ENCODE results near the gene PRKN. TPM values are rescaled to one million over a fixed set of nuclear protein-coding genes. Genes with fewer than 3 reads are reported as not detected.

PRKN gene
- total and polyA plus RNA-seq, 9 of the 15 experiments (the other 6 are each of a cell fraction or from before 2014, with no cell fraction given) = 0.03 to 0.96 (median 0.15) TPM; not detected in 2

- no peaks in the 10 kb centered on the region for H3K9me3 ChIP-seq (replicated peaks; ENCODE audit: control insufficient read depth, insufficient read depth, low read depth, low read length)
- TF ChIP-seq MYC (IDR thresholded peaks at IDR 0.05; ENCODE audit: low read depth, low read length) (no peak), MYC (CRISPR knock-in tag; IDR thresholded peaks at IDR 0.05; ENCODE audit: borderline replicate concordance, low read depth) (no peak), ID3 (CRISPR knock-in tag; IDR thresholded peaks at IDR 0.05) (no peak), ID3 (tag; IDR thresholded peaks at IDR 0.05) (no peak), ZNF436 (CRISPR knock-in tag; IDR thresholded peaks at IDR 0.05) (no peak)
- BruUV-seq (replicated peaks) = no TSS peak
- no peak for ATAC-seq
- no peak overlapping the region for H3K9ac ChIP-seq (ENCODE audit: insufficient read depth in 1 of 2, low read depth in 2 of 2, low read length in 2 of 2)
- no peak for DNase-seq (ENCODE audit: extremely low read depth in 1 of 4, low spot score in 3 of 4)
- ChIA-PET POLR2A (no interaction called here), CTCF (ENCODE audit: low intra/inter-chr PET ratio) (no interaction called here)
- no peaks in the 10 kb centered on the region for H3K4me1 ChIP-seq (replicated peaks in 1 of 2; ENCODE audit: control insufficient read depth in 2 of 2, insufficient read depth in 2 of 2, low read length in 2 of 2)
- no peaks in the 10 kb centered on the region for H4K20me1 ChIP-seq (replicated peaks; ENCODE audit: control insufficient read depth, insufficient read depth, low read length)
- no peak for FAIRE-seq
- H3K9me1 ChIP-seq (ENCODE audit: control insufficient read depth, insufficient read depth, low read length) = no peaks in the 10 kb centered on the region
- no peak overlapping the region for H3K27ac ChIP-seq (ENCODE audit: extremely low read depth, low read depth, low read length)
- peaks cover 0 to 5% of the 10 kb centered on the region in 2 experiments; a peak in 2 of 5 replicates for H3K27me3 ChIP-seq (ENCODE audit: control insufficient read depth in 2 of 2, insufficient read depth in 2 of 2, low read length in 2 of 2)
- 0% methylated on average over 3 of the region's 3 CpGs for WGBS (ENCODE audit: insufficient coverage, low coverage, missing lambda C conversion rate)
- no peak overlapping the region for H3K4me3 ChIP-seq
- in situ Hi-C loops (cut with MboI) (no loop called here), intact Hi-C loops (cut with micrococcal nuclease) (no loop called here)
- H3K79me2 ChIP-seq (ENCODE audit: control insufficient read depth, insufficient read depth, low read length) = no peaks in the 10 kb centered on the region
- H3K4me2 ChIP-seq (ENCODE audit: insufficient read depth, low read length) = no peak overlapping the region
- no peak overlapping the region for H2AFZ ChIP-seq (ENCODE audit: low read depth, low read length)
- H3K36me3 ChIP-seq (ENCODE audit: control insufficient read depth, insufficient read depth, low read length) = no peaks in the 10 kb centered on the region
Observed at GRCh38 chr6:161847628-161848027, 879.9 kb downstream of the PRKN start.

- H3K4me1 ChIP-seq (replicated peaks in 1 of 2; ENCODE audit: control insufficient read depth in 2 of 2, insufficient read depth in 2 of 2, low read length in 2 of 2) = no peaks in the 10 kb centered on the region
- H3K79me2 ChIP-seq (ENCODE audit: control insufficient read depth, insufficient read depth, low read length) = no peaks in the 10 kb centered on the region
- ChIA-PET CTCF (ENCODE audit: low intra/inter-chr PET ratio) (no interaction called here), POLR2A (no interaction called here)
- H3K27ac ChIP-seq (ENCODE audit: extremely low read depth, low read depth, low read length) = no peak overlapping the region
- no peaks in the 10 kb centered on the region for H3K36me3 ChIP-seq (ENCODE audit: control insufficient read depth, insufficient read depth, low read length)
- H3K27me3 ChIP-seq (ENCODE audit: control insufficient read depth in 2 of 2, insufficient read depth in 2 of 2, low read length in 2 of 2) = peaks cover 0 to 5% of the 10 kb centered on the region in 2 experiments; a peak in 1 of 5 replicates
- H4K20me1 ChIP-seq (replicated peaks; ENCODE audit: control insufficient read depth, insufficient read depth, low read length) = no peaks in the 10 kb centered on the region
- FAIRE-seq = no peak
- no peak for TF ChIP-seq MYC (IDR thresholded peaks at IDR 0.05; ENCODE audit: low read depth, low read length)
- TF ChIP-seq MYC (CRISPR knock-in tag; IDR thresholded peaks at IDR 0.05; ENCODE audit: borderline replicate concordance, low read depth) = no peak
- no peak for TF ChIP-seq TFAP4 (CRISPR knock-in tag; IDR thresholded peaks at IDR 0.05; ENCODE audit: borderline replicate concordance)
- no peak for TF ChIP-seq OTX1 (CRISPR knock-in tag; IDR thresholded peaks at IDR 0.05)
- TF ChIP-seq EWSR1 (IDR thresholded peaks at IDR 0.05; ENCODE audit: borderline replicate concordance, low read depth, partially characterized antibody) = no peak
- no peak for TF ChIP-seq MAFK (IDR thresholded peaks at IDR 0.05; ENCODE audit: low read length)
- no peak overlapping the region for H3K4me3 ChIP-seq
- no peaks in the 10 kb centered on the region for H3K9me3 ChIP-seq (replicated peaks; ENCODE audit: control insufficient read depth, insufficient read depth, low read depth, low read length)
- no peaks in the 10 kb centered on the region for H3K9me1 ChIP-seq (ENCODE audit: control insufficient read depth, insufficient read depth, low read length)
- no peak overlapping the region for H2AFZ ChIP-seq (ENCODE audit: low read depth, low read length)
- no TSS peak for BruUV-seq (replicated peaks)
- no peak overlapping the region for H3K9ac ChIP-seq (ENCODE audit: insufficient read depth in 1 of 2, low read depth in 2 of 2, low read length in 2 of 2)
- no peak for DNase-seq (ENCODE audit: extremely low read depth in 1 of 4, low spot score in 3 of 4)
- in situ Hi-C loops (cut with MboI) (no loop called here), intact Hi-C loops (cut with micrococcal nuclease) (no loop called here)
- H3K4me2 ChIP-seq (ENCODE audit: insufficient read depth, low read length) = no peak overlapping the region
- no peak for ATAC-seq
- 6% methylated on average over 4 of the region's 4 CpGs for WGBS (ENCODE audit: insufficient coverage, low coverage, missing lambda C conversion rate)
Observed at GRCh38 chr6:161844804-161845203, 882.8 kb downstream of the PRKN start.
